GM12878 (cell line): Measurements from ENCODE around the gene HNRNPH3. TPM values are rescaled to one million over a fixed set of nuclear protein-coding genes. Genes with fewer than 3 reads are reported as not detected.

ENCODE experiments used
- CBX3 ChIP-seq: fragments of 200-600 bp; sonication (generic); IDR thresholded peaks from 2 replicates; pipeline ENCODE4 v1.6.1; 2016; ENCODE audit warnings: low read depth, borderline replicate concordance
- EZH2 ChIP-seq: IDR thresholded peaks from 2 replicates; pipeline ENCODE4 v1.6.1; 2012; ENCODE audit warnings: low read depth, mild to moderate bottlenecking, control low read depth, inconsistent platforms, low read length, borderline replicate concordance; ENCODE audit not compliant: control insufficient read depth
- FOXK2 ChIP-seq: fragments of 450-650 bp; IDR thresholded peaks from 2 replicates; pipeline ENCODE4 v1.6.1; 2017; ENCODE audit warnings: mild to moderate bottlenecking, moderate library complexity
- IKZF2 ChIP-seq, 2 experiments: fragments of 450-650 bp; IDR thresholded peaks; 2 replicates each; pipeline ENCODE4 v1.6.1; 2017; ENCODE audit warnings: mild to moderate bottlenecking in 2 of 2, moderate library complexity in 2 of 2
- IRF3 ChIP-seq: fragments of 450-650 bp; IDR thresholded peaks from 2 replicates; pipeline ENCODE4 v1.6.1; 2014; ENCODE audit warnings: mild to moderate bottlenecking
- NKRF ChIP-seq: fragments of 450-650 bp; conservative IDR thresholded peaks from 2 replicates; pipeline ENCODE4 v1.6.1; 2017; ENCODE audit warnings: mild to moderate bottlenecking, moderate library complexity
- POU2F2 ChIP-seq: IDR thresholded peaks from 3 replicates; pipeline ENCODE4 v1.6.1; 2011; ENCODE audit warnings: low read depth, mild to moderate bottlenecking, low read length, borderline replicate concordance
- REST ChIP-seq: IDR thresholded peaks from 2 replicates; pipeline ENCODE4 v1.6.1; 2012; ENCODE audit warnings: mild to moderate bottlenecking, low read depth, low read length
- RUNX3 ChIP-seq: IDR thresholded peaks from 2 replicates; pipeline ENCODE4 v1.6.1; 2012; ENCODE audit warnings: low read length, inconsistent platforms
- TAF1 ChIP-seq: IDR thresholded peaks from 2 replicates; pipeline ENCODE4 v1.6.1; 2011; ENCODE audit warnings: mild to moderate bottlenecking, low read depth, low read length, borderline replicate concordance
- USF1 ChIP-seq: IDR thresholded peaks from 2 replicates; pipeline ENCODE4 v1.6.1; 2011; ENCODE audit warnings: borderline replicate concordance, low read depth, mild to moderate bottlenecking, moderate library complexity, mixed read lengths, low read length; ENCODE audit not compliant: insufficient read depth; ENCODE audit errors: extremely low read length
- YY1 ChIP-seq: IDR thresholded peaks from 2 replicates; pipeline ENCODE4 v1.6.1; 2011; ENCODE audit warnings: low read depth, mild to moderate bottlenecking, low read length
- ZBTB33 ChIP-seq: fragments of 450-650 bp; IDR thresholded peaks from 2 replicates; pipeline ENCODE4 v1.6.1; 2017; ENCODE audit warnings: mild to moderate bottlenecking
- polyA plus RNA-seq, 11 experiments: library from polyadenylated mRNA; depleted of rRNA in 4 of 11; unstranded in 6 of 11; stranded (reverse) in 5 of 11; fragments of >200 nt; fragmentation: Nextera tagmentation in 4 of 11; fragmentation: Illumina TruSeq in 1 of 11; extraction: Ambion mirVana in 4 of 11; extraction: Trizol in 1 of 11; gene quantifications; 1 replicate in 1 of 11; 2 replicates in 10 of 11; pipeline versions ENCODE4 v1.2.1 to v1.2.3, GENCODE V29; 2011 to 2016; ENCODE audit warnings: inconsistent platforms in 2 of 11, missing spikeins in 2 of 11, low read depth in 1 of 11
- total RNA-seq, 4 experiments: library from RNA; depleted of rRNA in 3 of 4; stranded (reverse); fragments of >200 nt in 3 of 4; fragmentation: Illumina TruSeq in 1 of 4; extraction: Trizol in 1 of 4; gene quantifications; 2 replicates each; pipeline versions ENCODE4 v1.2.1 to v1.2.3, GENCODE V29; 2013 to 2021
- TF ChIP-seq, protein P1 (sequence below): IDR thresholded peaks from 2 replicates; pipeline ENCODE4 v1.6.1; 2012; ENCODE audit warnings: low read depth, low read length, improper control_type of control experiment
- TF ChIP-seq, protein P2 (sequence below): fragments of 450-650 bp; IDR thresholded peaks from 2 replicates; pipeline ENCODE4 v1.6.1; 2017; ENCODE audit warnings: borderline replicate concordance

HNRNPH3 gene
- total and polyA plus RNA-seq, 10 of the 15 experiments (the other 5 are each of a cell fraction or from before 2014, with no cell fraction given) = 20.1 to 292 (median 121) TPM

DNA sequence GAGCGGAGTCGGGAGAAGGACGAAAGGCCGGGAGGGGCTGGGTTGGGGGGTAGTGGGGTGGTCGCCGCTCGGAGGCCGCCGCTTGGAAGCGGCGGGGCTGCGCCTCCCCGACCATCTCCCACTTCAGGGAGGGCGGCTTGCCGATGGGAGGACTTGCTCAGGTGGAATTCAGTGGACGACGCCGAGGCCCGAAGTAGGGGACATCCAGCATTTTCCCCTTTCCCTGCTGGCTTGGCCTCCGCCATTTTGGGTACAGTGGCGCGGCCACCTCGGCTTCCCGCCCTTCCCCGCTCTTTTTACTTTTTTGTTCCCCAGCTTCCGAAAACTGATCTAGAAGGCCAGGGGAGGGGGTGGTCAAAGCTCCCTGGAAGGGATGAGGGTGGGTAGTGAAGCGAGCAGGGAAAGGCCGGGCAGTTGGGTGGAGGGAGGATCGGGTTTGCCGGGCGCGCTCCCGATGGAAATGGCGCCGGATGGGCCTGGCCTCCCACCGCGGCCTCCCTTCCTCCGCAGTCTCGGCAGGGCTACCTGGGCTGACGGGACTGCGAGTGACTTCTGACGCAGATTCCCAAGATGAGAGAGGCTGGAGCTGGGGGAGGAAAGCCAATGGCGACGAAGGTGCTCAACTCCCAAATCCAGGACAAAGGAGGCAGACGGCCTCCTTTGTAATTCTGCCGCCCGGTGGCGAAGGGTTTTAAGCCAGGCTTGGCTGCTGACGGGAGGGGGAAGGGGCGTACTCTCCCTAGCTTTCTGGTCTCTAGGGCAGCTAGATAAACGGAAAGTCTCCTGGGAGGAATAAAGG lies 594 bp downstream of the HNRNPH3 start, which contains the start of gene PBLD (continued):
- TF ChIP-seq USF1 (no peak), EZH2 (no peak), TAF1 (peak; percentile 25; the same call in 1 of the 2 replicates), YY1 (peak; percentile 93), FOXK2 (no peak), IKZF2 (IDR thresholded peaks at IDR 0.05) (peak; percentile 84 to 85), REST (no peak), POU2F2 (peak; percentile 57; the same call in 2 of the 3 replicates), NKRF (peak; percentile 29; the same call in 1 of the 2 replicates), CBX3 (no peak), ZBTB33 (no peak), IRF3 (no peak), RUNX3 (peak; percentile 24; the same call in 1 of the 2 replicates)
- TF ChIP-seq, protein P1, sequence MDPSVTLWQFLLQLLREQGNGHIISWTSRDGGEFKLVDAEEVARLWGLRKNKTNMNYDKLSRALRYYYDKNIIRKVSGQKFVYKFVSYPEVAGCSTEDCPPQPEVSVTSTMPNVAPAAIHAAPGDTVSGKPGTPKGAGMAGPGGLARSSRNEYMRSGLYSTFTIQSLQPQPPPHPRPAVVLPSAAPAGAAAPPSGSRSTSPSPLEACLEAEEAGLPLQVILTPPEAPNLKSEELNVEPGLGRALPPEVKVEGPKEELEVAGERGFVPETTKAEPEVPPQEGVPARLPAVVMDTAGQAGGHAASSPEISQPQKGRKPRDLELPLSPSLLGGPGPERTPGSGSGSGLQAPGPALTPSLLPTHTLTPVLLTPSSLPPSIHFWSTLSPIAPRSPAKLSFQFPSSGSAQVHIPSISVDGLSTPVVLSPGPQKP = no peak
- TF ChIP-seq, protein P2, sequence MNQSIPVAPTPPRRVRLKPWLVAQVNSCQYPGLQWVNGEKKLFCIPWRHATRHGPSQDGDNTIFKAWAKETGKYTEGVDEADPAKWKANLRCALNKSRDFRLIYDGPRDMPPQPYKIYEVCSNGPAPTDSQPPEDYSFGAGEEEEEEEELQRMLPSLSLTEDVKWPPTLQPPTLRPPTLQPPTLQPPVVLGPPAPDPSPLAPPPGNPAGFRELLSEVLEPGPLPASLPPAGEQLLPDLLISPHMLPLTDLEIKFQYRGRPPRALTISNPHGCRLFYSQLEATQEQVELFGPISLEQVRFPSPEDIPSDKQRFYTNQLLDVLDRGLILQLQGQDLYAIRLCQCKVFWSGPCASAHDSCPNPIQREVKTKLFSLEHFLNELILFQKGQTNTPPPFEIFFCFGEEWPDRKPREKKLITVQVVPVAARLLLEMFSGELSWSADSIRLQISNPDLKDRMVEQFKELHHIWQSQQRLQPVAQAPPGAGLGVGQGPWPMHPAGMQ = no peak
